Camera-type eye (tissue), 1 donor: Measurements from ENCODE around the gene CDC20. TPM values are rescaled to one million over a fixed set of nuclear protein-coding genes. Genes with fewer than 3 reads are reported as not detected.

Experiments
- total RNA-seq: library from RNA; depleted of rRNA; stranded (reverse); fragments of >200 nt; gene quantifications from one replicate; pipeline ENCODE4 v1.2.3, GENCODE V29; 2014

Gene CDC20
- total RNA-seq = 9.0 TPM

GRCh38 chr1:43358746-43359693 lies at the start of gene CDC20:
TSS of gene CDC20 (plus strand) at chr1:43358981. CDS start at chr1:43359216, 235 bp downstream.

GRCh38 chr1:43337588-43337987 lies 21.2 kb upstream of the CDC20 start, which contains the start of gene MPL:
TSS of gene MPL (plus strand) at chr1:43337818. CDS start at chr1:43337849, 31 bp downstream.

GRCh38 chr1:43367904-43368645 lies 9.3 kb downstream of the CDC20 start, which contains the start of gene ELOVL1:
TSS of gene ELOVL1 (minus strand) at chr1:43368011. CDS start at chr1:43365609, 2,402 bp downstream.

GRCh38 chr1:43389326-43390313 lies 30.8 kb downstream of the CDC20 start, which contains the start of the genes MED8 and SZT2:
TSS of gene MED8 (minus strand) at chr1:43389800. CDS start at chr1:43389764, 36 bp downstream.
TSS of gene SZT2 (plus strand) at chr1:43389899. CDS start at chr1:43389969, 70 bp downstream.

Other genes with a start within 250 kb of the CDC20 start
- gene EBNA1BP2, start 186.7 kb upstream of the CDC20 start, total RNA-seq = 38.5 TPM
- 1.2 TPM for gene CFAP57, start 186.7 kb upstream of the CDC20 start, total RNA-seq
- 1.6 TPM for gene TMEM125, start 89.0 kb upstream of the CDC20 start, total RNA-seq
- gene C1orf210, start 73.4 kb upstream of the CDC20 start, total RNA-seq = 0.44 TPM
- gene TIE1, start 58.0 kb upstream of the CDC20 start, total RNA-seq = 33.0 TPM
- 0.93 TPM for gene MPL, start 21.2 kb upstream of the CDC20 start, total RNA-seq
- gene ELOVL1, start 9.0 kb downstream of the CDC20 start, total RNA-seq = 14.2 TPM
- 51.3 TPM for gene MED8, start 30.8 kb downstream of the CDC20 start, total RNA-seq
- 52.4 TPM for gene SZT2, start 30.9 kb downstream of the CDC20 start, total RNA-seq
- 44.4 TPM for gene HYI, start 95.0 kb downstream of the CDC20 start, total RNA-seq
- 169 TPM for gene PTPRF, start 171.9 kb downstream of the CDC20 start, total RNA-seq